HG03064 (cell line): Measurements from ENCODE around the gene ID2.

Experiments used
- ATAC-seq: cut with Tn5 transposase; IDR thresholded peaks from one replicate; pipeline ENCODE4 v1.9.1; 2021; ENCODE audit warnings: low read depth; ENCODE audit not compliant: unreplicated experiment

ID2 gene

GRCh38 chr2:8682719-8683667, 1.1 kb downstream of the ID2 start:
- no peak for ATAC-seq

GRCh38 chr2:8684540-8684877, 2.7 kb downstream of the ID2 start:
- ATAC-seq: no peak

GRCh38 chr2:8684878-8685696, 3.2 kb downstream of the ID2 start:
- ATAC-seq: peak; percentile 1

- peak; percentile 34 for ATAC-seq
Observed at GRCh38 chr2:8685697-8686358, 4.0 kb downstream of the ID2 start.

- ATAC-seq: no peak
Observed at GRCh38 chr2:8691859-8692437, 10.1 kb downstream of the ID2 start.

- ATAC-seq: no peak
Observed at GRCh38 chr2:8692783-8693156, 10.9 kb downstream of the ID2 start.

- no peak for ATAC-seq
Observed at GRCh38 chr2:8693157-8693821, 11.4 kb downstream of the ID2 start.

- ATAC-seq: no peak
Observed at GRCh38 chr2:8694737-8695136, 12.9 kb downstream of the ID2 start.

- no peak for ATAC-seq
Observed at GRCh38 chr2:8697190-8697589, 15.3 kb downstream of the ID2 start.

GRCh38 chr2:8699839-8700238, 18.0 kb downstream of the ID2 start:
- ATAC-seq: no peak

- no peak for ATAC-seq
Observed at GRCh38 chr2:8701681-8702379, 20.0 kb downstream of the ID2 start.

GRCh38 chr2:8704906-8705305, 23.1 kb downstream of the ID2 start:
- ATAC-seq: no peak

GRCh38 chr2:8709611-8710010, 27.8 kb downstream of the ID2 start:
- ATAC-seq: no peak

GRCh38 chr2:8710951-8711350, 29.1 kb downstream of the ID2 start:
- no peak for ATAC-seq

- ATAC-seq: no peak
Observed at GRCh38 chr2:8714283-8714682, 32.4 kb downstream of the ID2 start.

GRCh38 chr2:8714971-8715370, 33.1 kb downstream of the ID2 start:
- ATAC-seq: no peak

- ATAC-seq: no peak
Observed at GRCh38 chr2:8719528-8719927, 37.7 kb downstream of the ID2 start.

- ATAC-seq: no peak
Observed at GRCh38 chr2:8720741-8721140, 38.9 kb downstream of the ID2 start.

- no peak for ATAC-seq
Observed at GRCh38 chr2:8721410-8721809, 39.6 kb downstream of the ID2 start.

- ATAC-seq: no peak
Observed at GRCh38 chr2:8722986-8723385, 41.1 kb downstream of the ID2 start.
